22Rv1 (cell line): ENCODE measurements around the gene EXOC2.

Experiments used
- H3K27ac ChIP-seq: fragments of 450-650 bp; 2 replicates; pipeline ENCODE4 v1.5.1; 2017
- ZFX ChIP-seq: fragments of 450-650 bp; IDR thresholded peaks from 2 replicates; pipeline ENCODE4 v1.6.1; 2017; ENCODE audit warnings: antibody characterized with exemption, borderline replicate concordance
- TF ChIP-seq, protein P1 (sequence below): fragments of 450-650 bp; IDR thresholded peaks from 2 replicates; pipeline ENCODE4 v1.5.1; 2017; ENCODE audit warnings: mild to moderate bottlenecking

Gene EXOC2

DNA sequence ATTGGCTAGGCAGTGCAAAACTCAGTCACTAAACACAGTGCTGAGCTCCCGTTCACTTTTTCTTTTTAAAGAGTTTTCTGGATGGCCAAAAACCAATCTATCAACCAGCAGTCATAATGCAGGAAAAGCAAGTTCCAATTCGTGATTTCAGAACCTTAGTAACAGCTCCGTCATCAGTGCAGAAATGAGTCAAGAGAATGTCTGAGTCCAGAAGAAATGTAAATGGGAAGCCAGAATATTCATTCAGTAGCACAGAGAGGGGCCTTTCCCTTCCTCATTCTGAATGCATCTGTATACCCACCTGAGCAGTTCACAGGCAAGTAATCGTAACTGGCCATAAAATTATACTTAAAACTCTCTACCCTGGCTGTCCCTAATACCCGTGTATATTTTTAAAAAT, 56.5 kb downstream of the EXOC2 start:
- H3K27ac ChIP-seq = no peak overlapping the region
- TF ChIP-seq ZFX = no peak
- TF ChIP-seq, protein P1, sequence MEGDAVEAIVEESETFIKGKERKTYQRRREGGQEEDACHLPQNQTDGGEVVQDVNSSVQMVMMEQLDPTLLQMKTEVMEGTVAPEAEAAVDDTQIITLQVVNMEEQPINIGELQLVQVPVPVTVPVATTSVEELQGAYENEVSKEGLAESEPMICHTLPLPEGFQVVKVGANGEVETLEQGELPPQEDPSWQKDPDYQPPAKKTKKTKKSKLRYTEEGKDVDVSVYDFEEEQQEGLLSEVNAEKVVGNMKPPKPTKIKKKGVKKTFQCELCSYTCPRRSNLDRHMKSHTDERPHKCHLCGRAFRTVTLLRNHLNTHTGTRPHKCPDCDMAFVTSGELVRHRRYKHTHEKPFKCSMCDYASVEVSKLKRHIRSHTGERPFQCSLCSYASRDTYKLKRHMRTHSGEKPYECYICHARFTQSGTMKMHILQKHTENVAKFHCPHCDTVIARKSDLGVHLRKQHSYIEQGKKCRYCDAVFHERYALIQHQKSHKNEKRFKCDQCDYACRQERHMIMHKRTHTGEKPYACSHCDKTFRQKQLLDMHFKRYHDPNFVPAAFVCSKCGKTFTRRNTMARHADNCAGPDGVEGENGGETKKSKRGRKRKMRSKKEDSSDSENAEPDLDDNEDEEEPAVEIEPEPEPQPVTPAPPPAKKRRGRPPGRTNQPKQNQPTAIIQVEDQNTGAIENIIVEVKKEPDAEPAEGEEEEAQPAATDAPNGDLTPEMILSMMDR = no peak

DNA sequence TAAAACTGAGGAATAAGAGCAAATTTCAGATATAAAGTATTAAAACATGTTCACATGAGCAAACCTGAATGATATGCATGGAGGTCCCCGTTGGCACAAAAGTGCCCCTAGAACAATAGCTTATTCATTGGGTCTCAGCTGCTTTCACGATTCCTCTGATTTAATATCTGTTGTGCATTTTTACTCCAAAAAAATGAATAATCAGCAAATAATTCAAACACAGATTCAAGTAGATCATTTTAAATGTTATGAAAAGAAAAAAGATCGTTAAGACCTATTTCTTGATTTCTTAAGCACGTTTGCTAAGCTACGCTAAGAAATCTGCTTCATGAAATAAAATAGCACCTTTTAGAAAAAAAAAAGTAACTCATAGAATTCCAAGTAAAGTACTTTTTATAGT, 57.7 kb downstream of the EXOC2 start:
- H3K27ac ChIP-seq = no peak overlapping the region
- TF ChIP-seq, protein P1 = no peak
- no peak for TF ChIP-seq ZFX

DNA sequence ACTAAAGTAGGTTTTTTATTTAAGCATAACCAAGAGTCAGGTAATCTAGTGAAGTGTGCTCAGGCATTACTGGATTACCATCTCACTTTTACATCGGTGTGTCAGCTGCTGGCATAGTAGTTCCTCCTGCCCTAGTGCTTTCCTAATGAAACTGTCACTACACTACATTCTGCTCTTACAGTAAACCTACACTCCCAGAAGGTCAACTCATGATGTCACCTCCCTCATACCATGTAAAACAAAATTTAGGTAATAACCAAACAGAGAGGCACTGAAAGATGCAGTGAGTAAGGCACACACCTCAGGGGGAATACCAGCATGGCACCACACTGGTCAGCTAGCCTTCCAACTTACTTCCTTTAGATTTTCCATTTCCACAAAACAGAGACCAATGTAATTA, 59.3 kb downstream of the EXOC2 start:
- TF ChIP-seq ZFX = no peak
- TF ChIP-seq, protein P1 = no peak

DNA sequence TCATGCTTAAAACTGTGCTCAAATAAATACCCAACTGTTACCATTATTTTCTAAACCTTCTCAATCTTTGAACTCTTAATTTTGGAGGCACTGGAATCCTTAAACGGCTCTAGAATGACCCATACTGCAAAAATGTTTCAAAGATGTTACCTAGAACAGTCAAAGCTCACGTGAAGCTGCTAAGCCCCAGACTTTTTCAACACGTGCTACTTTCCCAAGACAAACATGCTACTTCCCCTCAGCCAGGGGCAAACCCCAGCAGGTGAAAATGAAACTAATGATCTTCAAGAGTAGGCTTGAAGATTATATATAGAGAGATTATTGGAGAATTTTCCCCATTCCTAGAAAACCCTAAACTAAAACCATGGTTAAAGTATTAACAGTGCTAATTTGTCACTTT, 64.2 kb downstream of the EXOC2 start:
- no peak for TF ChIP-seq ZFX
- TF ChIP-seq, protein P1 = no peak
- no peak overlapping the region for H3K27ac ChIP-seq

More for the DNA sequence above, 59.3 kb downstream of the EXOC2 start:
- H3K27ac ChIP-seq = no peak overlapping the region

DNA sequence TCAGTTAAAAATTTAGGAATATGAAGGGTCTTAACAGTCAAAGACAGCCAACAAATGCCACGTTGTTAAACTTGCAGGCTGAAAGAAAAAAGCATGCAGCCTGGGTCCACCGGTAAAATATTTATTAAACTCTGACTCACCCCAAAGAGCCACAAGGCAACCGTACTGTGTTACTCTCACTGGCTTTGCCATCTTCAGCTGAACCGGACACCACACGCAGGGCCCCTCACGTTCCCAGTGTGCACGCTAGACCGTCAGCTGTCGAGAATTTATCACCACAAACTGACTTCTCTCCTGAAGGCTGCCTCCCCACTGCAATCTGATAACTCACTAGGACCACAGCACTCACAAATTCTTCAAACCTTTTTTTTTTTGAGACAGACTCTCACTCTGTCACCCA, 66.7 kb downstream of the EXOC2 start:
- no peak for TF ChIP-seq ZFX
- TF ChIP-seq, protein P1 = no peak
- H3K27ac ChIP-seq = no peak overlapping the region

DNA sequence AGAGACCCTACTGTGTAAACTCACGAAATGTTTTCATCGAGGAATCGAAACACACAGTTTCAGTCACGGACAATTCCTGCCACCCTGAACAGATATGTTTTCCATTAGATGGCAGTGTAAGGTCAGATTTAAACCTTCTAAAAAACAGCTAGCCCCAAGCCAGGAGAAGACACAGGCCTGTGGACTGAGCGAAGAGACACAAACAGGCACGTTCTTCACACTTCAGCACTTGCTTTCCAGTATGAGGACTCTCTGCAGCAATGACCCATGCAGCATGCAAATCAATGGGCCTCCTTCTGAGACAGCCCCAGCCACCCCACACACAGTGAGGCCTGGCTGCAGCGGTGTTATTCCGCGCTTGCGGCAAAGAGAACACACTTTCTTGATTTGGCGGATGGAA, 68.0 kb downstream of the EXOC2 start:
- no peak overlapping the region for H3K27ac ChIP-seq
- TF ChIP-seq ZFX = no peak

DNA sequence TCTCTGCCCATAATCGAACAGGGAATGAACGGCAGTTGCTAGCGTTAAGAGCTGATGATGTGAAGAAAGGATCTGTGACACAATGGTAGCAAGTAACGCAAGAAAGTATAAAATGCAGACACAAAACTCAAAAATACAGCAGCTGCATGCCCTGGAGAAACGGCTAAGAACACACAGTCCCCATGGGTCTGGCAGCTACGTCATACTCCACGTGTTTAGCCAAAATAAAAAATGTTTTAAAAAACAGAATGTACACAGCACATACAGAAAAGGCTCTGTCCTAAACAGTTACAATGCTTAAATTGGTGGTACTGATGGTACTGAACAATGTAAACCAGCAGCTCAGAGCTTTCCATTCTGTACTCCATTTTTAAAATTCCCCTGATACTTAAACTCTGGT, 70.5 kb downstream of the EXOC2 start:
- no peak overlapping the region for H3K27ac ChIP-seq
- no peak for TF ChIP-seq ZFX
- TF ChIP-seq, protein P1 = no peak

DNA sequence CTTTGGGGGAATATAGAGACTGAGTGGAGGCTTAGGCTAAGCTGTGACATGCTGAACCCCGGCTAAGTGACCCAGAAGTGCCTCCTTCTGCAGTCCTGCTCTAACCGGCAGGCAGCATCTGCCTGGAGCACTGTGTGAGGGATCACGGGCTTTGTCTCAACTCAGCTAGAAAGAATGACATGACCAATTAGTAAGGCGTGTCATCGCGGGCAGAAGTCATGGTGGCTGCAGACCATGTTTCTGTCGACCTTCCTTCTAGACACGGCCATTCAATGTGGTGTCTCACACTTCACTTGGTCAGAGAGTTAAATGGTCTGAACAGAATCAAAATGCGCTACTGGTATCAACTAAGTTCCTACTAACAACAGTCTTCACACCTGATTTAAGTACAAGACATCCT, 71.0 kb downstream of the EXOC2 start:
- H3K27ac ChIP-seq = no peak overlapping the region
- TF ChIP-seq, protein P1 = no peak
- no peak for TF ChIP-seq ZFX
